GM18517 (cell line): ENCODE data around the gene NFIX.

ENCODE experiments used
- ATAC-seq: cut with Tn5 transposase; IDR thresholded peaks from one replicate; pipeline ENCODE4 v1.9.1; 2021; ENCODE audit warnings: mild to moderate bottlenecking, moderate library complexity; ENCODE audit not compliant: unreplicated experiment

The NFIX gene

GRCh38 chr19:13089139-13089856 is 94.0 kb downstream of the NFIX start:
- ATAC-seq = no peak

GRCh38 chr19:13089857-13090507 is 94.7 kb downstream of the NFIX start:
- no peak for ATAC-seq

- ATAC-seq = no peak
These were observed 95.4 kb downstream of the NFIX start for GRCh38 chr19:13090511-13091231.

GRCh38 chr19:13091400-13092157 is 96.3 kb downstream of the NFIX start:
- ATAC-seq = no peak

GRCh38 chr19:13092158-13092543 is 96.9 kb downstream of the NFIX start:
- no peak for ATAC-seq

GRCh38 chr19:13092606-13093235 is 97.4 kb downstream of the NFIX start:
- ATAC-seq = no peak

GRCh38 chr19:13093407-13094105 is 98.3 kb downstream of the NFIX start:
- ATAC-seq = no peak

- ATAC-seq = no peak
These were observed 98.8 kb downstream of the NFIX start for GRCh38 chr19:13094106-13094504.

- ATAC-seq = no peak
These were observed 99.6 kb downstream of the NFIX start for GRCh38 chr19:13094771-13095392.

GRCh38 chr19:13095393-13095784 is 100.1 kb downstream of the NFIX start:
- no peak for ATAC-seq

GRCh38 chr19:13095934-13096927 is 101.0 kb downstream of the NFIX start:
- no peak for ATAC-seq

GRCh38 chr19:13097033-13097462 is 101.8 kb downstream of the NFIX start:
- no peak for ATAC-seq

GRCh38 chr19:13097463-13098258 is 102.4 kb downstream of the NFIX start:
- ATAC-seq = no peak

- ATAC-seq = no peak
These were observed 103.2 kb downstream of the NFIX start for GRCh38 chr19:13098277-13099072.

- ATAC-seq = no peak
These were observed 104.1 kb downstream of the NFIX start for GRCh38 chr19:13099073-13099999.
